Activated CD4-positive, alpha-beta T cell treated with anti-CD3 and anti-CD28 coated beads, Interleukin-2, amount 10 ng/mL, durations not matched to agents 24 days and 14 days (primary cell): ENCODE measurements around the gene CEP170B. TPM values are rescaled to one million over a fixed set of nuclear protein-coding genes. Genes with fewer than 3 reads are reported as not detected.

ENCODE experiments used
- DNase-seq: peaks from one replicate; pipeline ENCODE4 v3.0.0; 2022
- H3K27ac Mint-ChIP-seq: one replicate; pipeline ENCODE4 v1.8.0; 2022; ENCODE audit warnings: mild to moderate bottlenecking, mixed read lengths
- H3K27me3 Mint-ChIP-seq: one replicate; pipeline ENCODE4 v1.8.0; 2022; ENCODE audit warnings: mixed read lengths
- H3K36me3 Mint-ChIP-seq: one replicate; pipeline ENCODE4 v1.8.0; 2022; ENCODE audit warnings: low read depth, mild to moderate bottlenecking, mixed read lengths
- H3K4me1 Mint-ChIP-seq: one replicate; pipeline ENCODE4 v1.8.0; 2021; ENCODE audit warnings: mixed read lengths
- H3K4me3 Mint-ChIP-seq: one replicate; pipeline ENCODE4 v1.8.0; 2022; ENCODE audit warnings: mild to moderate bottlenecking, moderate library complexity, mixed read lengths
- H3K9me3 Mint-ChIP-seq: one replicate; pipeline ENCODE4 v1.8.0; 2021; ENCODE audit warnings: mixed read lengths
- intact Hi-C: fragments of 100-400 bp; cut with micrococcal nuclease; formaldehyde crosslinking; loops from one replicate; pipeline ENCODE4 v1.15.1; 2023
- total RNA-seq: library from RNA; stranded (reverse); gene quantifications from 2 replicates; pipeline ENCODE4 v1.2.3, GENCODE V29; 2022

Gene CEP170B
- total RNA-seq, 1 donor from 2014 or later, result 9.0 TPM

GRCh38 chr14:104867371-104868059 lies 2.4 kb downstream of the CEP170B start:
- intact Hi-C loops, result no loop called here
- no peak for DNase-seq
- H3K27me3 Mint-ChIP-seq, result peaks cover 11% of the 10 kb centered on the region
- peak overlapping the region; percentile 54 for H3K4me3 Mint-ChIP-seq
- H3K9me3 Mint-ChIP-seq, result no peaks in the 10 kb centered on the region
- no peak overlapping the region for H3K27ac Mint-ChIP-seq
- H3K4me1 Mint-ChIP-seq, result no peaks in the 10 kb centered on the region
- H3K36me3 Mint-ChIP-seq, result no peaks in the 10 kb centered on the region

GRCh38 chr14:104868060-104868740 lies 3.1 kb downstream of the CEP170B start:
- Mint-ChIP-seq H3K4me3 (no peak overlapping the region), H3K36me3 (no peaks in the 10 kb centered on the region), H3K27me3 (peaks cover 9% of the 10 kb centered on the region), H3K4me1 (no peaks in the 10 kb centered on the region), H3K27ac (no peak overlapping the region), H3K9me3 (no peaks in the 10 kb centered on the region)
- intact Hi-C loops, result no loop called here
- DNase-seq, result no peak

- Mint-ChIP-seq H3K4me1 (no peaks in the 10 kb centered on the region), H3K9me3 (no peaks in the 10 kb centered on the region), H3K27me3 (peaks cover 7% of the 10 kb centered on the region), H3K27ac (no peak overlapping the region), H3K36me3 (no peaks in the 10 kb centered on the region), H3K4me3 (no peak overlapping the region)
- intact Hi-C loops, result no loop called here
- DNase-seq, result no peak
Measured at GRCh38 chr14:104868811-104869572, 3.9 kb downstream of the CEP170B start.

- no peak for DNase-seq
- Mint-ChIP-seq H3K9me3 (no peaks in the 10 kb centered on the region), H3K36me3 (no peaks in the 10 kb centered on the region), H3K4me3 (no peak overlapping the region), H3K27ac (no peak overlapping the region), H3K27me3 (peaks cover 2% of the 10 kb centered on the region), H3K4me1 (no peaks in the 10 kb centered on the region)
- intact Hi-C loops, result loop anchor here (2.0 kb wide), 1 partner anchor 101 kb away; no protein-coding TSS in a partner anchor
Measured at GRCh38 chr14:104869669-104870367, 4.8 kb downstream of the CEP170B start.

- no peaks in the 10 kb centered on the region for H3K9me3 Mint-ChIP-seq
Measured at GRCh38 chr14:104870368-104871144, 5.5 kb downstream of the CEP170B start.

GRCh38 chr14:104871145-104871655 lies 6.1 kb downstream of the CEP170B start:
- H3K36me3 Mint-ChIP-seq, result no peaks in the 10 kb centered on the region
- no peak overlapping the region for H3K27ac Mint-ChIP-seq
- intact Hi-C loops, result loop anchor here (2.0 kb wide), 1 partner anchor 102 kb away; no protein-coding TSS in a partner anchor
- H3K9me3 Mint-ChIP-seq, result no peaks in the 10 kb centered on the region
- no peak overlapping the region for H3K4me3 Mint-ChIP-seq
- no peaks in the 10 kb centered on the region for H3K4me1 Mint-ChIP-seq
- peaks cover 2% of the 10 kb centered on the region for H3K27me3 Mint-ChIP-seq
- DNase-seq, result no peak

More at GRCh38 chr14:104870368-104871144, 5.5 kb downstream of the CEP170B start:
- Mint-ChIP-seq H3K27ac (no peak overlapping the region), H3K27me3 (peaks cover 2% of the 10 kb centered on the region), H3K36me3 (no peaks in the 10 kb centered on the region), H3K4me1 (no peaks in the 10 kb centered on the region), H3K4me3 (no peak overlapping the region)
- DNase-seq, result peak; percentile 83
- intact Hi-C loops, result loop anchor here (2.0 kb wide), 1 partner anchor 102 kb away; no protein-coding TSS in a partner anchor

- H3K4me1 Mint-ChIP-seq, result no peaks in the 10 kb centered on the region
- DNase-seq, result no peak
- no peak overlapping the region for H3K4me3 Mint-ChIP-seq
- no peaks in the 10 kb centered on the region for H3K36me3 Mint-ChIP-seq
- H3K27ac Mint-ChIP-seq, result no peak overlapping the region
- H3K9me3 Mint-ChIP-seq, result no peaks in the 10 kb centered on the region
- peaks cover 2% of the 10 kb centered on the region for H3K27me3 Mint-ChIP-seq
- intact Hi-C loops, result loop anchor here (2.0 kb wide), 1 partner anchor 103 kb away; no protein-coding TSS in a partner anchor
Measured at GRCh38 chr14:104871656-104872468, 6.8 kb downstream of the CEP170B start.

- Mint-ChIP-seq H3K4me1 (no peaks in the 10 kb centered on the region), H3K27ac (peak overlapping the region; percentile 41), H3K9me3 (no peaks in the 10 kb centered on the region), H3K4me3 (no peak overlapping the region), H3K36me3 (no peaks in the 10 kb centered on the region), H3K27me3 (no peaks in the 10 kb centered on the region)
- intact Hi-C loops, result no loop called here
- DNase-seq, result no peak
Measured at GRCh38 chr14:104872469-104873341, 7.6 kb downstream of the CEP170B start.

- no peaks in the 10 kb centered on the region for H3K36me3 Mint-ChIP-seq
- no peaks in the 10 kb centered on the region for H3K9me3 Mint-ChIP-seq
- no peaks in the 10 kb centered on the region for H3K27me3 Mint-ChIP-seq
- no peak overlapping the region for H3K4me3 Mint-ChIP-seq
- DNase-seq, result no peak
- intact Hi-C loops, result no loop called here
- H3K4me1 Mint-ChIP-seq, result no peaks in the 10 kb centered on the region
- H3K27ac Mint-ChIP-seq, result no peak overlapping the region
Measured at GRCh38 chr14:104873380-104874055, 8.4 kb downstream of the CEP170B start.

- intact Hi-C loops, result no loop called here
- no peak for DNase-seq
- H3K27me3 Mint-ChIP-seq, result no peaks in the 10 kb centered on the region
Measured at GRCh38 chr14:104874110-104874531, 9.1 kb downstream of the CEP170B start.

More at GRCh38 chr14:104874110-104874531, 9.1 kb downstream of the CEP170B start:
- Mint-ChIP-seq H3K4me3 (no peak overlapping the region), H3K27ac (no peak overlapping the region), H3K36me3 (no peaks in the 10 kb centered on the region), H3K9me3 (no peaks in the 10 kb centered on the region), H3K4me1 (no peaks in the 10 kb centered on the region)
